DMS 273 (cell line): ENCODE data around the gene ITGA11.

ENCODE experiments used
- DNase-seq: peaks from one replicate; lab custom pipeline; 2025; ENCODE audit not compliant: unreplicated experiment; lab: John Stamatoyannopoulos, UW

The ITGA11 gene

GRCh38 chr15:68447209-68447608 lies 15.2 kb upstream of the ITGA11 start:
- DNase-seq = no peak

DNA sequence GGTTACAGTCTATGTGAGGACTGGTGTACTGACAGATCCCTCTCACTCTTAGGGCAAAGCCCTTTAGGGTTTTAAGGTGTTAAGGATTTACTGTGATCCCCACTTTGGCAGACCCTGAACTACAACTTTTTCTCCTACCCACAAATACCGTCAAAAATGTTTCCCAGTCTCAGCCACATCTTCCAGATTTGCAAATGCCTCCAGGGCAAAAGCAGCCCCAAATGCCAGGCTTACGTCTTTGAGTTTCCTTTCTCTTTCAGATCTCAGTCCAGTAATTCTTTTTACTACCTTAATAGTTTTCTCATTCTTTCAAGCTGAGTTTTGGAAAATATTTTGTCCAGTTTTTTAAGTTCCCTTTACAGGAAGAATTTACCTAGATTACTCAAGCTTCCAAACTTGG lies 13.4 kb upstream of the ITGA11 start:
- no peak for DNase-seq

DNA sequence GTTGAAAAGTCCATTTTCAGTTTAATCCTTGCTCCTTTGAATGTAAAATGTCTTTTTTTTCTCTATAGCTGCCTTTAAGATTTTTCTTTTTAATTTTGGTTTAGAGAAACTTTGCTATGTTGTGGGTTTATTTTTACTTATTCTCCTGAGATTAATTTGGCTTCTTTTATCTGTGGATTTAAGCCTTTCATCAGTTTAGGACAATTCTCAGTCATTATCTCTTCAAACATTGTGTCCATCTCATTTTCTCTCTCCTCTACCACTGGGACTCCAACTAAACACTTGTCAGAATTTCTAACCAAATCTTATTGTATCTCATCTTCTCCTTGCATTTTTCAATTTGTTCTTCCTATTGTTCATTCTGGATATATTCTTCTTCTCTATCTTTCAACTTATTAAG lies 12.4 kb upstream of the ITGA11 start:
- DNase-seq = no peak

DNA sequence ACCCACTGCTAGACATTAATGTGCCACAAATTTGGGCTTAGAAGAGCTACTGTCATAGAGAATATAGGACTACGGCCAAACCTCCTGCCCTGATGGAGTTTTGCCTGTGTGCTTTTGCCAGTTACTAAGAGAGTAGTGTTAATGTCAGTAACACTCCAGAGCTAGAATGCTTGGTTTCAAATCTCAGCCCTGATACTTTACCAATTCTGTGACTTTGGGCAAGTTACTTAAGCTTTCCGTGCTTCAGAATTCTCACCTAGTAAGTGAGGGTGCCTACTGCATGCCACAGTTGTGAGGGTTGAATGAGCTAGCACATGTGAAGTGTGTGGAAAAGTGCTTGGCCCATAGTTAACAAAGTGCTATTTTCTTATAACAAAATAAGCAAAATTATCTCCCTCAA lies 10.9 kb upstream of the ITGA11 start:
- DNase-seq = no peak

DNA sequence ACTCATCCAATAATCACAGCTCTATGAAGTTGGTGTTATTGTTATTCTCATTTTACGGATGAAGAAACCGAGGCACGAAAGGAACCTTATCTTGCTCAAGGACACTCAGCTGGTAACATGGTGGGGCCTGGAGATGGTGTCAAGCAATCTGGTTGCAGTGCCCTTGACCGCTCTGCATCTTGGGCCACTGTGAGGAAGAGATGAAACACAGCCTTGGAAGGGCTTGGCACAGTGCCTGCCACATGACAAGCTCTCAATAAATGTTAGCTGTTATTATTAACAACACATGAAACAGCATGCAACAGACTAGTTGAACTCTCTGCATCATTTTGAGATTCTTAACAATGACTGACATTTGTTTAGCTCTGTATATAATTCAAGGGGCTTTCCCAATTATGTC lies 10.1 kb upstream of the ITGA11 start:
- DNase-seq = no peak

DNA sequence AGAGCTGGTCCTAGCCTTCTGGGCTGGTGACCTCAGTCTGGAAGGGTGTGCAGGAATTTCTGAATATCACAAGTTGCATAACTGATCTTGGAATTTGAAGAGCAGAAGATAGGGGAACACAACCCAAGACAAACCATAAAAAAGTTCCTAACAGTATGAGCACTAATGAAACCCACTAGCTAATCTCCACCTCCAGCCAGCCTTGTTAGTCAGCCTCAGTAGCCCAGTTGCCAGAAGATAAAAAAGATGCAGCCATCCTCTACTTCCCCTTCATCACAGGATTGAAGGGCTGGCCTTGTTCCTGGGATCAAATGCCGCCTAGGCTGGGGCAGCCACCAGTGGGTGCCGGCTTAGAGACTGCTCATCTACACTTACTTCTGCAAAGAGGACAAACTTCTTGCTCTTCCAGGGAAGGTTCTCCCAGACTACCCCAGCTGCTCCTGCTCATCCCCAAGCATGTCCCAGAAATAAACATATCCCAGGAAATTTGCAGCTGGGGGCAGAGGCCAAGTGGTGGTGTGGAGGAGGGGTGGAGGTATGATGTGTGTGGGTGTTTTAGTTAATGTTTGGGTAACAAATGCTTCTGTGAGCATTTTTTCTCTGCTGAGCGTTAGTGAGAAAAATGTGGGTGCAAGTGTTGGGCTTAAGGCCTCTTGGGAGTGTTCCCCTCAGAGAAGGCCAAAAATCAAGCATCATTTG lies 9.2 kb upstream of the ITGA11 start:
- no peak for DNase-seq

DNA sequence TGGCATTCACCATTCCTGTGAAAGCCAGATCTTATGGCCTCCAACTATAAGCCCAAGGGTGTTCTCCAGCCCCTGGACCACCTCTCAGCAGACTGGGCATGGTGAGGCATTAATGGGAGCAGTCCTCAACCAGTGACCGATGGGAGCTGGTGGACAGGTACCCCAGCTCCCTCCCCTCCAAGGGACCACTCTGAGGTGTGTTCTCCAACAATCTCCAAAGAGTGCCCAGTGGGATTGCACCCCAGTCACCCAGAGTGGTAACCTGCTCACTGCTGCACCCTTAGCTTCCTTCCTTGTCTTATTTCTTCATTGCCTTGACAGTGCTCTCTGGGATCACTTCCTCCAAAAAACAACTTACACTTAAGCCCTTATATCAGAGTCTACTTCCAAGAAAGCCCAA lies 8.2 kb upstream of the ITGA11 start:
- DNase-seq = no peak

GRCh38 chr15:68439506-68439905 lies 7.5 kb upstream of the ITGA11 start:
- no peak for DNase-seq

DNA sequence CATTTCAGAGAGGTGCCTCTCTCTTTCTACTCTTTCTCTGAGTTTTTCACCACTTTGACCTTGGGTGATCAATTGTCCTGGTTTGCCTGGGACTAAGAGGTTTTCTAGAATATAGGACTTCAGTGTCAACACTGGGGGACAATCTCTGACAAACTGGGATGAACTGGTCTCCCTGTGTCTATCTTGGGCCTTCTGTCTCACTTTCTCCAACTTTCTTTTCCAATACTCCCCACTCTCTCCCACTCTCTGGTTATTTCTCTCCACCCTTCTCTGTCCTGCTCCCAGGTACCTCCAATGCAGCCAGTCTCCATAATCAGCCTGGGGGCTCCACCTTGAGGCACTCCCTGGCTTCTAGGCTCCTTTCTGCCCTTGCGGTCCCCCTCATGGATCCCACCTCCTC lies 4.7 kb upstream of the ITGA11 start:
- no peak for DNase-seq

- no peak for DNase-seq
Observed at GRCh38 chr15:68435966-68436365, 4.0 kb upstream of the ITGA11 start.

GRCh38 chr15:68434021-68434420 lies 2.1 kb upstream of the ITGA11 start:
- no peak for DNase-seq

GRCh38 chr15:68433551-68433950 lies 1.6 kb upstream of the ITGA11 start:
- DNase-seq = no peak

GRCh38 chr15:68432441-68433064 lies 590 bp upstream of the ITGA11 start:
- DNase-seq = no peak

DNA sequence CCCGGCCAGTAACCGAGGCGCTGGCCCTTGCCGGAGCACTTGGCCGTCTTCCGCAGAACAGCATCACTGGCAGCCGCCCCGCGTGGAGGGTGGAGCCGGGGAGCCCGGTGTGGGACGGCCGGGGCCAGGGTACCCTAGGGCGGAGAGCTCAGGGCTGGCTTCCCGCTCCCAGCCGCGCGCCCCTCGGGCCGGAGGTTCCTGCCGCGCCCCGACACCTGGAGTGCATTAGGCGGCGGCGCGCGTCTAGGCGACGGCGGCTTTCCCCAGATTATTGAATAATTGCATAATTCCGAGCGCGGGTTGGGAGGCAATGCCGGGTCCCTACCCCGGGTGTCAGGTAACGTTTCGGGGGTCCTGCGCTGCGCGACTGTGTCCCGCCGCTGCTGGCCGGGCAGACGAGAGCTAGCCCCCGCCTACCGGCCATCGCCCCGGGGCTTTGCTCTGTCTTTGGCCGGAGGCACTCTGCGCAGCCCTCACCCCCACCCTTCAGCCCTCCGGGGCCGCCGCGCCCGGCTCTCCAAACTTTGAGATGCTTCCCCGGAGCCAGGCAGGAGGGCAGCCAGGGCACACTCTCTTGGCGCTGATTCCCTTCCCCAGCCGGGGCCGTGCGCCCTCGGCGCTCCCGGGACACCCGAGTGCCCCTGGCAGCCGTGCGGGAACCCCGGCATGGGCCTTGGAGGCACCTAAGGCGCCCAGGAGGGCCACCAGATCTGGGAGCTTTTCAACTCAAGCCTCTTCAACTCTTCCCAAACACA lies 749 bp downstream of the ITGA11 start:
- DNase-seq = peak; percentile 48

DNA sequence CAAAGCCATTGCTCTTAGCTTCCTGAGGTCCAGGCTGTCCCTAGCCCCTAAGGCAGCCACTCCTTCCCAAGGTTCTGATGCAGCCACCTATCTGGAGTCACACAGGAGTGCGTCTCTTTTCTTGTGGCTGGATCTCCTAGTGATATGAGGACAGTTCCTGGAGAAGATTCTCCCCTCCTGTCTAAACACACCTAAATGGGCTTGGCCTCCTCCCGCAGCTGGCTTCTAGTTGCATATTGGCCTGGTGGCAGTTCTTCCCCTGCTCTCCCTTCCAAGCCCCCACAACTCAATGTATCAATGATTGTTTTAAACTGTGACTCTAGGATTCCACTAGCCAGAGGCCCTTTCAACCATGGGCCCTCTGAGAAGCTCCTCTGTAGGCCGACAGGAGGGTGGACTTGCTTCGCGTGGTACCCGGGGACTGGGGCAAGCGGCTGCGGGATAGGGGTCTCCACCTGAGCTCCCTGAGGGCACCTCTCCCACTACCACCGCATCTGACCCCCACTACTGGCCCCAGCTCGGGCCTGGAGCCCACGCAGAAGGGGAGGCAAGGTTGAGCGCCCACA lies 1.4 kb downstream of the ITGA11 start:
- DNase-seq = no peak

GRCh38 chr15:68429691-68430470 lies 2.1 kb downstream of the ITGA11 start:
- DNase-seq = no peak

GRCh38 chr15:68428431-68428940 lies 3.5 kb downstream of the ITGA11 start:
- no peak for DNase-seq

DNA sequence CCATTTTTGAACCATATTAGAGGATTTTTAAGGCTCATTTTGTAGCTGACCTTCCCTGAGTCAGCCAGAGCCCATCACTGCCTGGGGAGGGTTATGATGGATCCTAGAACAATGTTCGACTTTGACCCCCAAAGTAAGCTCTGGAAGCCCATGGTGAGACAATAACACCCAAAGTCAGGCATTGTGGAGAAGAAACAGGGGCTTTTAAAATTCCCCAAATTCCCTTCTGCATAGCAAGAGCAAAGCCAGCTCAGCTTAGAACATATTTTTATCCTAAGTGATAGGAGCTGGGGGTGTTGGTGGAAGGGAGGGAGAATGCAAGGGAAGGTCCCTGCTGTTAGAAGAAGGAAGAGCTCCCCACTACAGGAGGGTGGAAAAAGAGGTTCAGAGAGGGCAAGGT lies 4.0 kb downstream of the ITGA11 start:
- DNase-seq = no peak

- DNase-seq = no peak
Observed at GRCh38 chr15:68427366-68427765, 4.6 kb downstream of the ITGA11 start.

DNA sequence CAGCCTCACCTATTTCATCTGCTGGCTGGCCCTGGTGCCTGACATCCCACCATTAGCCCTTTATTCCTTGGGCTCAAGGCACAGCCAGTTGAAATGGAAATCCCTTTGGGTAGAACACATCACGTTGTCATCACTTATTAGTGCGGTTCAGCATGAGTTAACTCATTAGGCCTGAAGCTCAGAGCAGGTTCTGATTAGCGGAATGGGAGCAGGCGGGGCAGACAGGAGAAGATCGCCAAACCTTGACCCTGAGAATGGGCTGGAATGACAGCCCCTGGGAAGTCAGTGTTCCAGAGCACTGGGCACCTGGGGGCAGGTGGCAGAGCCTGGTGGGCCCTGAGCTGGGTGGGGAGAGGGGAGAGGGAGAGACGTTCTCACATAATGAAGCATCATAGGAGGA lies 5.8 kb downstream of the ITGA11 start:
- DNase-seq = no peak
